IMR-90 (cell line): Measurements from ENCODE around the gene MTM1.

Experiments
- MXI1 ChIP-seq: IDR thresholded peaks from 2 replicates; pipeline ENCODE4 v1.6.1; 2012; ENCODE audit warnings: low read depth, mild to moderate bottlenecking, low read length, moderate library complexity, borderline replicate concordance
- POLR2A ChIP-seq: IDR thresholded peaks from 2 replicates; pipeline ENCODE4 v1.6.1; 2012; ENCODE audit warnings: mild to moderate bottlenecking, low read depth, low read length
- TF ChIP-seq, protein P1 (sequence below): conservative IDR thresholded peaks from 2 replicates; pipeline ENCODE4 v1.5.1; 2012; ENCODE audit warnings: mild to moderate bottlenecking, low read depth, low read length, improper control_type of control experiment
- TF ChIP-seq, protein P2 (sequence below): fragments of 150-350 bp; IDR thresholded peaks from 2 replicates; pipeline ENCODE4 v1.6.1; 2017; ENCODE audit warnings: mild to moderate bottlenecking, antibody characterized with exemption, low read length, low read depth

- TF ChIP-seq POLR2A, result no peak
- TF ChIP-seq MXI1, result no peak
- TF ChIP-seq, protein P1, sequence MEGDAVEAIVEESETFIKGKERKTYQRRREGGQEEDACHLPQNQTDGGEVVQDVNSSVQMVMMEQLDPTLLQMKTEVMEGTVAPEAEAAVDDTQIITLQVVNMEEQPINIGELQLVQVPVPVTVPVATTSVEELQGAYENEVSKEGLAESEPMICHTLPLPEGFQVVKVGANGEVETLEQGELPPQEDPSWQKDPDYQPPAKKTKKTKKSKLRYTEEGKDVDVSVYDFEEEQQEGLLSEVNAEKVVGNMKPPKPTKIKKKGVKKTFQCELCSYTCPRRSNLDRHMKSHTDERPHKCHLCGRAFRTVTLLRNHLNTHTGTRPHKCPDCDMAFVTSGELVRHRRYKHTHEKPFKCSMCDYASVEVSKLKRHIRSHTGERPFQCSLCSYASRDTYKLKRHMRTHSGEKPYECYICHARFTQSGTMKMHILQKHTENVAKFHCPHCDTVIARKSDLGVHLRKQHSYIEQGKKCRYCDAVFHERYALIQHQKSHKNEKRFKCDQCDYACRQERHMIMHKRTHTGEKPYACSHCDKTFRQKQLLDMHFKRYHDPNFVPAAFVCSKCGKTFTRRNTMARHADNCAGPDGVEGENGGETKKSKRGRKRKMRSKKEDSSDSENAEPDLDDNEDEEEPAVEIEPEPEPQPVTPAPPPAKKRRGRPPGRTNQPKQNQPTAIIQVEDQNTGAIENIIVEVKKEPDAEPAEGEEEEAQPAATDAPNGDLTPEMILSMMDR, result no peak
- TF ChIP-seq, protein P2, sequence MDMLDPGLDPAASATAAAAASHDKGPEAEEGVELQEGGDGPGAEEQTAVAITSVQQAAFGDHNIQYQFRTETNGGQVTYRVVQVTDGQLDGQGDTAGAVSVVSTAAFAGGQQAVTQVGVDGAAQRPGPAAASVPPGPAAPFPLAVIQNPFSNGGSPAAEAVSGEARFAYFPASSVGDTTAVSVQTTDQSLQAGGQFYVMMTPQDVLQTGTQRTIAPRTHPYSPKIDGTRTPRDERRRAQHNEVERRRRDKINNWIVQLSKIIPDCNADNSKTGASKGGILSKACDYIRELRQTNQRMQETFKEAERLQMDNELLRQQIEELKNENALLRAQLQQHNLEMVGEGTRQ, result no peak
Observed at GRCh38 chrX:150704030-150704613, 135.7 kb downstream of the MTM1 start.
